H9 (cell line): ENCODE results near the gene VSX1. TPM values are rescaled to one million over a fixed set of nuclear protein-coding genes. Genes with fewer than 3 reads are reported as not detected.

ENCODE experiments used
- DNase-seq: peaks from one replicate; pipeline ENCODE4 v3.0.0-alpha.2; 2017
- H2AFZ ChIP-seq: one replicate; pipeline ENCODE4 v1.6.1; 2013; ENCODE audit warnings: mild to moderate bottlenecking, low read length, control low read depth, moderate library complexity
- H2AK5ac ChIP-seq: 2 replicates; pipeline ENCODE4 v1.6.1; 2013; ENCODE audit warnings: low read length, control low read depth, mixed read lengths; ENCODE audit not compliant: insufficient read length
- H2BK120ac ChIP-seq: one replicate; pipeline ENCODE4 v1.6.1; 2013; ENCODE audit warnings: low read depth, mild to moderate bottlenecking, low read length, control low read depth, inconsistent platforms; ENCODE audit not compliant: poor library complexity, severe bottlenecking
- H2BK12ac ChIP-seq: 2 replicates; pipeline ENCODE4 v1.6.1; 2013; ENCODE audit warnings: low read length, control low read depth, mixed read lengths, low read depth; ENCODE audit not compliant: insufficient read length
- H2BK15ac ChIP-seq: 2 replicates; pipeline ENCODE4 v1.6.1; 2013; ENCODE audit warnings: low read depth, low read length, control low read depth
- H2BK20ac ChIP-seq: one replicate; pipeline ENCODE4 v1.6.1; 2013; ENCODE audit warnings: low read depth, mild to moderate bottlenecking, low read length, control low read depth, inconsistent platforms; ENCODE audit not compliant: poor library complexity, severe bottlenecking
- H2BK5ac ChIP-seq: 2 replicates; pipeline ENCODE4 v1.6.1; 2013; ENCODE audit warnings: low read length, control low read depth, mixed read lengths; ENCODE audit not compliant: insufficient read length
- H3K14ac ChIP-seq: 2 replicates; pipeline ENCODE4 v1.6.1; 2013; ENCODE audit warnings: low read length, control low read depth; ENCODE audit not compliant: insufficient read depth
- H3K18ac ChIP-seq: 2 replicates; pipeline ENCODE4 v1.6.1; 2013; ENCODE audit warnings: low read depth, mild to moderate bottlenecking, mixed read lengths, low read length, control low read depth; ENCODE audit not compliant: insufficient read length
- H3K23ac ChIP-seq: 2 replicates; pipeline ENCODE4 v1.6.1; 2013; ENCODE audit warnings: low read length, control low read depth, mixed read lengths, low read depth; ENCODE audit not compliant: insufficient read length
- H3K23me2 ChIP-seq: 2 replicates; pipeline ENCODE4 v1.6.1; 2013; ENCODE audit warnings: low read depth, mild to moderate bottlenecking, mixed read lengths, low read length, control low read depth; ENCODE audit not compliant: insufficient read length, poor library complexity, severe bottlenecking
- H3K27ac ChIP-seq: 2 replicates; pipeline ENCODE4 v1.5.1; 2013; ENCODE audit warnings: low read length, control low read depth, mixed read lengths, low read depth; ENCODE audit not compliant: insufficient read length
- H3K27me3 ChIP-seq: 2 replicates; pipeline ENCODE4 v1.6.1; 2013; ENCODE audit warnings: low read length, control low read depth, inconsistent platforms; ENCODE audit not compliant: insufficient read depth
- H3K4ac ChIP-seq: 2 replicates; pipeline ENCODE4 v1.6.1; 2013; ENCODE audit warnings: low read depth, mild to moderate bottlenecking, control low read depth, inconsistent platforms, low read length, moderate library complexity
- H3K4me1 ChIP-seq: 2 replicates; pipeline ENCODE4 v1.6.1; 2013; ENCODE audit warnings: low read length, control low read depth, inconsistent platforms; ENCODE audit not compliant: insufficient read depth
- H3K4me2 ChIP-seq: 2 replicates; pipeline ENCODE4 v1.6.1; 2013; ENCODE audit warnings: low read length, control low read depth, mixed read lengths; ENCODE audit not compliant: insufficient read length, insufficient read depth
- H3K56ac ChIP-seq: 2 replicates; pipeline ENCODE4 v1.6.1; 2013; ENCODE audit warnings: low read depth, mild to moderate bottlenecking, mixed read lengths, low read length, control low read depth; ENCODE audit not compliant: insufficient read length
- H3K79me1 ChIP-seq: 2 replicates; pipeline ENCODE4 v1.6.1; 2013; ENCODE audit warnings: low read depth, mild to moderate bottlenecking, moderate library complexity, low read length, control low read depth, inconsistent platforms; ENCODE audit not compliant: insufficient read depth, poor library complexity, severe bottlenecking
- H3K79me2 ChIP-seq: 2 replicates; pipeline ENCODE4 v1.6.1; 2013; ENCODE audit warnings: low read length, control low read depth, inconsistent platforms; ENCODE audit not compliant: insufficient read depth
- H3K9ac ChIP-seq: 2 replicates; pipeline ENCODE4 v1.6.1; 2013; ENCODE audit warnings: low read length, control low read depth, mixed read lengths; ENCODE audit not compliant: insufficient read length; ENCODE audit errors: extremely low read depth
- H3K9me3 ChIP-seq: one replicate; pipeline ENCODE4 v1.6.1; 2013; ENCODE audit warnings: low read depth, low read length, inconsistent platforms; ENCODE audit not compliant: control insufficient read depth
- H3T11ph ChIP-seq: one replicate; pipeline ENCODE4 v1.6.1; 2013; ENCODE audit warnings: mild to moderate bottlenecking, low read length, control low read depth, inconsistent platforms
- H4K20me1 ChIP-seq: one replicate; pipeline ENCODE4 v1.6.1; 2013; ENCODE audit not compliant: control insufficient read depth, insufficient read length, insufficient read depth
- H4K5ac ChIP-seq: 2 replicates; pipeline ENCODE4 v1.6.1; 2013; ENCODE audit warnings: low read depth, mild to moderate bottlenecking, mixed read lengths, low read length, control low read depth; ENCODE audit not compliant: insufficient read length
- H4K8ac ChIP-seq: replicated peaks from 2 replicates; pipeline ENCODE4 v1.6.1; 2013; ENCODE audit warnings: low read length, control low read depth, mixed read lengths, low read depth; ENCODE audit not compliant: insufficient read length
- H4K91ac ChIP-seq: 2 replicates; pipeline ENCODE4 v1.6.1; 2013; ENCODE audit warnings: low read depth, mild to moderate bottlenecking, moderate library complexity, mixed read lengths, low read length, control low read depth; ENCODE audit not compliant: insufficient read length
- H3K27ac Mint-ChIP-seq, 3 experiments: 2 replicates in 2 of 3; 3 replicates in 1 of 3; pipeline ENCODE4 v1.8.0; 2020 to 2021; ENCODE audit warnings: mixed read lengths in 3 of 3, mild to moderate bottlenecking in 1 of 3, moderate library complexity in 1 of 3
- H3K27me3 Mint-ChIP-seq: 2 replicates; pipeline ENCODE4 v1.8.0; 2021; ENCODE audit warnings: low read depth, mild to moderate bottlenecking, moderate library complexity, mixed read lengths
- H3K36me3 Mint-ChIP-seq, 3 experiments: 2 replicates in 2 of 3; 3 replicates in 1 of 3; pipeline ENCODE4 v1.8.0; 2020 to 2021; ENCODE audit warnings: low read depth in 3 of 3, mixed read lengths in 3 of 3; ENCODE audit not compliant: insufficient read depth in 1 of 3
- H3K4me1 Mint-ChIP-seq, 2 experiments: 2 replicates each; pipeline ENCODE4 v1.8.0; 2020; ENCODE audit warnings: mixed read lengths in 2 of 2
- H3K4me3 Mint-ChIP-seq, 2 experiments: 2 replicates in 1 of 2; 3 replicates in 1 of 2; pipeline ENCODE4 v1.8.0; 2020 to 2021; ENCODE audit warnings: mild to moderate bottlenecking in 2 of 2, mixed read lengths in 2 of 2, moderate library complexity in 1 of 2
- H3K9me3 Mint-ChIP-seq, 2 experiments: 2 replicates in 1 of 2; 3 replicates in 1 of 2; pipeline ENCODE4 v1.8.0; 2020; ENCODE audit warnings: mild to moderate bottlenecking in 2 of 2, mixed read lengths in 2 of 2, moderate library complexity in 1 of 2
- CTCF ChIP-seq: fragments of 200-600 bp; sonication (generic); conservative IDR thresholded peaks from 3 replicates; pipeline ENCODE4 v1.8.0; 2021; ENCODE audit warnings: antibody characterized with exemption, mild to moderate bottlenecking
- WGBS: extraction: QIAGEN DNeasy Blood & Tissue Kit; methylation state at CpG from one replicate; pipeline ENCODE4 v1.1.7; 2013; ENCODE audit warnings: missing lambda C conversion rate, low lambda C conversion rate, mixed read lengths; ENCODE audit not compliant: insufficient read length; ENCODE audit errors: extremely low coverage; 5-methylcytosine and 5-hydroxymethylcytosine counted together
- total RNA-seq: library from RNA; stranded (reverse); gene quantifications from 2 replicates; pipeline ENCODE4 v1.2.1, GENCODE V29; 2021

The VSX1 gene
- total RNA-seq, 1 experiment from 2014 or later = not detected

DNA sequence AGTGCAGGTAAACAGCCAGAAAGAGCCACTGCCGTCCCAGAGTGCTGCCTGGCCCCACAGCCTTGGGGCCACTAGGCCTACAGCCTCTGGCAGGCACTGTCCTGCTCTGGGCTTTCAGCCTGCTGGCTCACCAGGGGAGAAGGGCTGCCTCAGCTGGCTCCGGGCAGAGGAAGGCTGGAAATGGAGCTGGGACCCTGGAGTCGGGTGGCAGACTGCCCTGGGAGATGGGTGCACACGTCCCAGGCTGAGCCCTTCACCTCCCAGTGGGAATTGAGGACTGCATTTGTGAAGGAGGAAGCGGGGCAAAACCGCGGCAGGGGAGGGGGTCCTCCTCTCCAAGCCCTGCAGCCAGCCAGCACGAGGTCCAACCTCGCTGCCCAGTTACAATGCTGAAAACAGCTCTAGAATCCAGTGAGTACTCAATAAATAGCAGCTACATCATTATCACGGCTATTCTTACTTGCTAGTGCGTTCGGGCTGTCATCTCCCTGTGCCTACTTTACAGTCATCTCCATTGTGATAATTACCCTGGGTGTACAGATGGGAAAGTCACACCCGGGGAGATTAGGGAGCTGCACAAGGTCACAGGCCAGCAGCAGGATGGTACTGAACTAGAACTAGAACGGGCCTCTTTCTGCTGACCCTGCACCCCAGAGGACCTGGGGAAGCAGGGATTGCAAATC lies 37.1 kb downstream of the VSX1 start:
- Histone ChIP-seq H3K79me1 (no peaks in the 10 kb centered on the region), H2AFZ (no peak overlapping the region), H3K27ac (no peak overlapping the region), H2AK5ac (no peak overlapping the region), H3K23me2 (no peaks in the 10 kb centered on the region), H2BK12ac (no peak overlapping the region), H4K91ac (no peak overlapping the region), H3K18ac (no peak overlapping the region), H3K9ac (no peak overlapping the region), H3K79me2 (no peaks in the 10 kb centered on the region), H4K8ac (no peak overlapping the region), H3K56ac (no peak overlapping the region), H3K27me3 (no peaks in the 10 kb centered on the region; the same call in 1 of the 2 replicates), H2BK15ac (no peak overlapping the region), H2BK20ac (no peak overlapping the region), H2BK5ac (no peak overlapping the region), H3K9me3 (no peaks in the 10 kb centered on the region), H2BK120ac (no peak overlapping the region), H3K4me2 (no peak overlapping the region), H3T11ph (no peak overlapping the region), H3K4me1 (no peaks in the 10 kb centered on the region; the same call in 1 of the 2 replicates), H3K4ac (no peak overlapping the region), H3K23ac (no peak overlapping the region), H3K14ac (no peak overlapping the region), H4K5ac (no peak overlapping the region), H4K20me1 (no peaks in the 10 kb centered on the region)
- no peak for TF ChIP-seq CTCF
- no CpG with 5 or more reads among the region's 14 CpGs for WGBS
- peaks cover 2% of the 10 kb centered on the region in 2 experiments; a peak in 1 of 4 replicates for H3K4me1 Mint-ChIP-seq
- DNase-seq = no peak
- no peaks in the 10 kb centered on the region for H3K36me3 Mint-ChIP-seq
- H3K9me3 Mint-ChIP-seq = no peaks in the 10 kb centered on the region
- H3K27ac Mint-ChIP-seq = no peak overlapping the region
- peaks cover 8% of the 10 kb centered on the region for H3K27me3 Mint-ChIP-seq
- no peak overlapping the region for H3K4me3 Mint-ChIP-seq
